Measurements from ENCODE around the gene POP4. TPM values are rescaled to one million over a fixed set of nuclear protein-coding genes. Genes with fewer than 3 reads are reported as not detected.

The POP4 gene
- total RNA-seq, 1 experiment from 2014 or later: 94.4 TPM

DNA sequence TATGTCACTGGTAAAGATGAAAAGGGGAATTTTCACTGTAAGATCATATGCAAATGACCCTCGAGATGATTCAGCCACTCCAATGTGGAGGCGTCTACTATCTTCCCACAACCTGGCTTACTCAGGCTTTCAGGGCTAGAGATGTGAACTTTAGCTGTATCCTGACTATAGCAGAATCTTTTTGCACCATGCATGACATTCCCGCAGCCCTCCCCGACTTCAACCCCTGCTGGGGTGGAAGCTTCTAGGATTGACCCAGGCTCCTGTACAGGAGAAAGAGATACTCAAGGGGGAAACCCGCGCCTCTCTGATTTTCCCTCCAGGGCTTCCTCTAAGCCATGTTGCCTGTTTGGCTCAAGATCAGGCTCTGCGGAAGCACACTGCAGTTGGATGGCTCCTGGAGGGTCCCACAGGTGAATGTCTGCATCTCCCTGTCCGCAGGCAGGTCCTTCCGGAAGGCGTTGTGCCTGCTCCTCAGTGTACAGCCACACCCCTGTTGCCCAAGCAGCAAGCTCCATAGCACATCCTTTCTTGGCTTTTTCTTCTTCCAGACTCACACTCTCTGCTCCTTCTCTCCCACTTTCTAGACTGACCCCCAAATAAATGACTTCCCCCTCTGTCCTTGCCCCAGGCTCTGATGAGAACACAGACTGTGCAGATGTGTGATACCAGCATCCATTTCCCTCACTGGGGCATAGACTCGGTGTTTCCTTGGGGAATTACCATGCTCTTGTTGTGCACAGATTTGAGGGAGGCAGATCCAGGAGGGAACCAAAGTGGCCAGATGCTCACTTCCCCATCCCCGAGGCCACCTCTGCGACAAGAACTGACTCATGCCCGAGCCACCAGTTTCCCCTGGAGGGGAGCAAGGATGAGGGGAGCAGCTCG is 29.1 kb upstream of the POP4 start:
- DNase-seq (ENCODE audit: low read depth): peak; percentile 40

- no peak for DNase-seq (ENCODE audit: low read depth)
These were observed 28.5 kb upstream of the POP4 start for GRCh38 chr19:29577649-29577963.

DNA sequence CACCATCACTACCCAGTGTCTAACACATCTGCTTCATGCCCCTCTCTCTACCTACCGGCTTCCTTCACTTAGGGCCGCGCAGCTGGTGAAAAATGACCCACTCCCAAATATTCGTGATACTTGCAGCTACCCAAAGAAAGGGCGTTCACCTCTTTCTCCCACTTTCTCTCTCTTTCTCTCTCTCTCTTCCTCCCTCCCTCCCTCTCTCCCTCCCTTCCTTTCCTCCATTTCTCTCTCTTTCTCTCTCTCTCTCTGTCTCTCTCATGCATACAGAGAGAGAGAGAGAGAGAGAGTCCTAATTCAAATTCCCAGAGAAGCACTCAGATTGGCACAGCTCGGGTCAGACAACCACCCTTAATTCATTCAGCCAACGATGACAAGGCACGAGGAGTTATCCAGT is 27.7 kb upstream of the POP4 start:
- DNase-seq (ENCODE audit: low read depth): no peak

DNA sequence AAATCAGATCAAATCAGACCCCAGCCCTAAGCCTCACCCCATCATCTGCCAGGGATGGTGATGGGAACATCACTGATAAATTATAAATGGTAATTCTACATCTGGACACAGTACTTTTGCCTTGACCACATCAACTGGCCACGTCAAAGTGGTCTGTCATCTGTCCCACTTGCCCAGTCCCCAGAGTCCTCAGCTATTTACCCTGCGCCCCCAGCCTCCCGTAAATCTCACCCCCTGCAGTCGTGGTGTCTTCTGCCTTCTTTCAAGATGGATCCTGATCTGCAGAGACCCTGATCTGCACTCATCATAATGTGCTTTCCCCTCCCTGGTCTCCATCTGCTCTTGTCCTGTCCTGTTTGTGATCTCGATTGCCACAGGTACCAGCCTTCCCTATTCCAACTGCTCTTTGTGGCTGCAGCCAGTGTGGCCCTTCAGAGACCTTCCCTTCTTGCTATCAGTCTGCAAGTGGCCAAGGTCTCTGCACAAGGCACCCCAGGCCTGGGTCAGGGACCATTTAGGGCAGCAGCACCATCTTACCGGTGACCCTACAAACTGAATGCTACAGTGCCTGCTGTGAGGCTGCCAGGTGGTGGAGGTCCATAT is 26.7 kb upstream of the POP4 start:
- no peak for DNase-seq (ENCODE audit: low read depth)

GRCh38 chr19:29581398-29581797 is 24.7 kb upstream of the POP4 start:
- DNase-seq (ENCODE audit: low read depth): no peak

- peak; percentile 79 for DNase-seq (ENCODE audit: low read depth)
These were observed 22.7 kb upstream of the POP4 start for GRCh38 chr19:29583196-29583999.

- peak; percentile 67 for DNase-seq (ENCODE audit: low read depth)
These were observed 19.7 kb upstream of the POP4 start for GRCh38 chr19:29586401-29586800.

DNA sequence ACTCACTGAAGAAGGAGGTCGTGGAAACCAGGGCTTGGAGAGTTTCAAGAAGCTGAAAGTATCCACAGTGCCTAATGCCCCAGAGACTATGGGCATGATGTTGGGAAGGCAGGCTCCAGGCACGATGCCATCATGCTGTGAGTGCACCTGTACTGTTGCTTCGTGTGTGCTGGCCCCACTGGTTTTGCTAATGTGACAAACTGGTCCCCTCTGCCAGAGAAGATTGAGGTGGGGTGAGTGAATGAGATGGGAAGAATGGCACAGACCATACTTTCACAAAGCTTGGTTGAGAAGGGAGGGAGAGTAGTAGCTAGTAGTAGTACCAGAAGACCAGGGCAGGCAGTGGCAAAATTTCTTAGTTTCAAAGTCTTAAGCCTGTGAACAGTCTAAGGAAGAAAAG is 19.0 kb upstream of the POP4 start:
- DNase-seq (ENCODE audit: low read depth): no peak

- DNase-seq (ENCODE audit: low read depth): peak; percentile 91
These were observed 18.5 kb upstream of the POP4 start for GRCh38 chr19:29587518-29587986.

DNA sequence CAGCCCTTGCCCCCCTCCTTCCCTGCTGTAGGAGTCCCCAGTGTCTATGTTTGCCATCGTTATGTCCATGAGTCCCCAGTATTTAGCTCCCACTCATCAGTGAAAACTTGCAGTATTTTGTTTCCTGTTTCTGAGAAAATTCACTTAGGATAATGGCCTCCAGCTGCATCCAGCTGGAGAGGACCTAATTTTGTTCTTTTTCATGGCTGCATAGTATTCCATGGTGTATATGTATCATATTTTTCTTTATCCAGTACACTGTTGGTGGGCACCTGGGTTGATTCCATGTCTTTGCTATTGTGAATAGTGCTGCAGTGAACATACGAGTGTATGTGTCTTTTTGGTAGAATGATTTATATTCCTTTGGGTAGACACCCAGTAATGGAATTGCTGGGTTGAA is 18.0 kb upstream of the POP4 start:
- DNase-seq (ENCODE audit: low read depth): no peak

GRCh38 chr19:29590278-29590677 is 15.8 kb upstream of the POP4 start:
- no peak for DNase-seq (ENCODE audit: low read depth)

- DNase-seq (ENCODE audit: low read depth): no peak
These were observed 14.4 kb upstream of the POP4 start for GRCh38 chr19:29591670-29592069.

GRCh38 chr19:29593869-29594268 is 12.2 kb upstream of the POP4 start:
- DNase-seq (ENCODE audit: low read depth): no peak

DNA sequence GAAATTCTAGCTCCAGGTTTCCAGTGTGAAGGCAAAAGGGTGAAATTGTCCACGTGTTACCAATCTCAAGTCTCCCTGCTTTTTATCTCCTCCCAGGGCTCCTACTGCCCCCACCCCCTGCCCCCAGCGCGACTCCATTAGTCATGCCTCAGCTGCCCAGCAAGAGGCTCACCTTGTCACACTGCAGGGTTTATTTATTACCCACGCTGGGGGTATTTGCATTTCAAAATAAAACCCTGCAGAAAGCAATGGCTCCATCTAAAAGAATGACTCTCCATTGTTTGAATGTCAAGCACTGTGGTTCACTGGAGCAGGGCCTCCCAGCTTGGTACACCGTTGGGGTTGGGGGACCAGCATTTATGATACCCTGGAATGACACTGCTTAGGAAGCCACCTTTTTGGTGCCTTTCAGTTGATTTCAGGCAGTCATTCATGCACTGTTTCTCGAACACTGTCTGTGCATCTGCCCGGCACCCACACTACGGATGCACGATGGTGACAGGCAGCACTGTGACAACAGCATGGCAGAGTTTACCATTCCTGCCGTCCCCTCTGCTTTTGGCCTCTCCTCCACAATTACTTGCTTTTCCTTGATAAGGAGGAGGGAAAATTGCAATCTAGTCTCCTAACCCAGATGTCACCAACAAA is 9.9 kb upstream of the POP4 start:
- DNase-seq (ENCODE audit: low read depth): no peak

- DNase-seq (ENCODE audit: low read depth): peak; percentile 72
These were observed 9.1 kb upstream of the POP4 start for GRCh38 chr19:29596885-29597525.

- DNase-seq (ENCODE audit: low read depth): no peak
These were observed 8.0 kb upstream of the POP4 start for GRCh38 chr19:29598036-29598435.

- no peak for DNase-seq (ENCODE audit: low read depth)
These were observed 7.6 kb upstream of the POP4 start for GRCh38 chr19:29598496-29598895.

- no peak for DNase-seq (ENCODE audit: low read depth)
These were observed 2.8 kb upstream of the POP4 start for GRCh38 chr19:29603308-29603707.

DNA sequence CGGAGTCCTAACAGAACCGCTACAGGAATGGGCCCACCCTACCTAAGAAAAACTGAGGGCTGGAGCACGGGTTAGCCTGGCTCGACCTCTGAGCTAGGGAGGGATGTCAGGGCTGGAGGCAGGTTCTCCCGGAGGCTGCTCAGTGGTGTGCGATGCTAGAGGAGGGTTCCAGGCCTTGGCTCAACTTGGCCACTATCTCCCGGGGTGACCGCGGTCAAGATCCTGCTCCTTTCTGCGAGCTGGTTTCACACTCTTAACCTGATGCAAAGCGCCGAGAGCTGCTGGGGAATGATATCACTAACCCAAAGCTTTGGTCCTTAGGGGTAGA is 301 bp downstream of the POP4 start:
- no peak for DNase-seq (ENCODE audit: low read depth)

DNA sequence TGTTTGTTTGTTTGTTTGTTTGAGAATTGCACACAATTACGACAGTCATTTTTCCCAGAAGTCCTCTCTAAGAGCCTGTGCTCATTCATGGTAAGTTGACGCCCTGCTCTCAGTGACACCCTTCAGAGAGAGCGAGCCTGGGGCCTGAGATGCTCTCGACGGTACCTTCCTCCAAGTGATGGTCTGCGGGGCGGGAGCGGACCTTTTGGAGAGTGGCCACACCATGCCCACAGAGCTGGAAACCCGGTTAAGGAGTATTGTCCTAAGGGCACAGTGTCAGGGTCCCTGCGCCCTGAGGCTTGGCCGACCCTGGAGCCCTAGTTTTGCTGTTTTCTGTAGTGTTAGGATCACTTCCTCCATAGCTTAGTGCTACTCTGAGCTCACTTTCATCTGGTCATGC is 3.6 kb downstream of the POP4 start:
- no peak for DNase-seq (ENCODE audit: low read depth)

GRCh38 chr19:29610213-29610573 is 4.1 kb downstream of the POP4 start:
- no peak for DNase-seq (ENCODE audit: low read depth)

Measured in LHCN-M2 (cell line).